GM19455 (cell line): ENCODE data around the gene CWC15.
"Not testable (repeated sequence)": the region's sequence is repeated elsewhere in the genome, so short reads cannot be mapped to it uniquely, and the experiment has no call there.

Experiments used
- ATAC-seq: cut with Tn5 transposase; IDR thresholded peaks from one replicate; pipeline ENCODE4 v1.9.1; 2021; ENCODE audit not compliant: unreplicated experiment

The CWC15 gene

GRCh38 chr11:94922321-94923003 lies 50.9 kb downstream of the CWC15 start:
- no peak for ATAC-seq

GRCh38 chr11:94920311-94920710 lies 53.0 kb downstream of the CWC15 start:
- no peak for ATAC-seq

GRCh38 chr11:94913718-94914394 lies 59.5 kb downstream of the CWC15 start:
- ATAC-seq: not testable (repeated sequence)

- ATAC-seq: no peak
Observed at GRCh38 chr11:94912806-94913205, 60.5 kb downstream of the CWC15 start.
